NCI-H748 treated with DMSO at 0.1 percent for 48 hours (cell line): ENCODE data around the gene MEIS2.

Source experiments
- DNase-seq: peaks from one replicate; lab custom pipeline; 2025; lab: John Stamatoyannopoulos, UW

Gene MEIS2

GRCh38 chr15:36897834-36898233, 202.5 kb downstream of the MEIS2 start:
- no peak for DNase-seq

- DNase-seq = no peak
These were observed 203.4 kb downstream of the MEIS2 start for GRCh38 chr15:36896949-36897348.

GRCh38 chr15:36894075-36894474, 206.3 kb downstream of the MEIS2 start:
- DNase-seq = no peak

GRCh38 chr15:36893276-36893675, 207.1 kb downstream of the MEIS2 start:
- DNase-seq = no peak

GRCh38 chr15:36888011-36888992, 212.0 kb downstream of the MEIS2 start:
- DNase-seq = no peak

GRCh38 chr15:36887214-36887961, 213.0 kb downstream of the MEIS2 start:
- no peak for DNase-seq

GRCh38 chr15:36886701-36887100, 213.6 kb downstream of the MEIS2 start:
- DNase-seq = no peak

GRCh38 chr15:36886191-36886590, 214.2 kb downstream of the MEIS2 start:
- no peak for DNase-seq

GRCh38 chr15:36885771-36886170, 214.6 kb downstream of the MEIS2 start:
- no peak for DNase-seq

GRCh38 chr15:36884936-36885635, 215.3 kb downstream of the MEIS2 start:
- no peak for DNase-seq

GRCh38 chr15:36884518-36884875, 215.9 kb downstream of the MEIS2 start:
- DNase-seq = no peak

- DNase-seq = peak; percentile 31
These were observed 216.4 kb downstream of the MEIS2 start for GRCh38 chr15:36883713-36884517.

- DNase-seq = peak; percentile 1
These were observed 217.7 kb downstream of the MEIS2 start for GRCh38 chr15:36882487-36883131.

- DNase-seq = no peak
These were observed 218.3 kb downstream of the MEIS2 start for GRCh38 chr15:36882056-36882455.

GRCh38 chr15:36881516-36881915, 218.8 kb downstream of the MEIS2 start:
- DNase-seq = no peak

GRCh38 chr15:36880913-36881460, 219.4 kb downstream of the MEIS2 start:
- no peak for DNase-seq

- no peak for DNase-seq
These were observed 220.0 kb downstream of the MEIS2 start for GRCh38 chr15:36880224-36880912.

- no peak for DNase-seq
These were observed 220.7 kb downstream of the MEIS2 start for GRCh38 chr15:36879568-36880222.

- no peak for DNase-seq
These were observed 221.6 kb downstream of the MEIS2 start for GRCh38 chr15:36878684-36879262.
